Measurements from ENCODE around the gene CCSER2. TPM values are rescaled to one million over a fixed set of nuclear protein-coding genes. Genes with fewer than 3 reads are reported as not detected.
A peak's percentile ranks its signal among the peaks of the same experiment; 100 is the strongest.

Gene CCSER2
- total RNA-seq, 1 donor from 2014 or later, result 80.2 TPM

- Mint-ChIP-seq H3K27me3 (ENCODE audit: unreplicated experiment) (no peaks in the 10 kb centered on the region), H3K4me3 (ENCODE audit: unreplicated experiment) (no peak overlapping the region), H3K27ac (ENCODE audit: unreplicated experiment) (no peak overlapping the region), H3K9me3 (ENCODE audit: unreplicated experiment) (no peaks in the 10 kb centered on the region), H3K4me1 (ENCODE audit: unreplicated experiment) (no peaks in the 10 kb centered on the region), H3K36me3 (ENCODE audit: low read depth, unreplicated experiment) (peaks cover under 1% of the 10 kb centered on the region)
- no peak for TF ChIP-seq CTCF (IDR thresholded peaks at IDR 0.05; ENCODE audit: unreplicated experiment)
- no peak for DNase-seq (ENCODE audit: low spot score)
Observed at GRCh38 chr10:84375881-84376280, 47.5 kb downstream of the CCSER2 start.

GRCh38 chr10:84388148-84388547, 59.8 kb downstream of the CCSER2 start:
- DNase-seq (ENCODE audit: low spot score), result no peak
- Mint-ChIP-seq H3K36me3 (ENCODE audit: low read depth, unreplicated experiment) (peaks cover 59% of the 10 kb centered on the region), H3K27ac (ENCODE audit: unreplicated experiment) (no peak overlapping the region), H3K9me3 (ENCODE audit: unreplicated experiment) (no peaks in the 10 kb centered on the region), H3K27me3 (ENCODE audit: unreplicated experiment) (peaks cover 6% of the 10 kb centered on the region), H3K4me1 (ENCODE audit: unreplicated experiment) (no peaks in the 10 kb centered on the region), H3K4me3 (ENCODE audit: unreplicated experiment) (peak overlapping the region; percentile 18)
- TF ChIP-seq CTCF (IDR thresholded peaks at IDR 0.05; ENCODE audit: unreplicated experiment), result no peak

- no peaks in the 10 kb centered on the region for H3K9me3 Mint-ChIP-seq (ENCODE audit: unreplicated experiment)
- H3K4me1 Mint-ChIP-seq (ENCODE audit: unreplicated experiment), result no peaks in the 10 kb centered on the region
- no peak overlapping the region for H3K27ac Mint-ChIP-seq (ENCODE audit: unreplicated experiment)
- H3K36me3 Mint-ChIP-seq (ENCODE audit: low read depth, unreplicated experiment), result peaks cover 48% of the 10 kb centered on the region
- peaks cover 2% of the 10 kb centered on the region for H3K27me3 Mint-ChIP-seq (ENCODE audit: unreplicated experiment)
- no peak overlapping the region for H3K4me3 Mint-ChIP-seq (ENCODE audit: unreplicated experiment)
- TF ChIP-seq CTCF (IDR thresholded peaks at IDR 0.05; ENCODE audit: unreplicated experiment), result no peak
- DNase-seq (ENCODE audit: low spot score), result no peak
Observed at GRCh38 chr10:84390364-84390763, 62.0 kb downstream of the CCSER2 start.

- Mint-ChIP-seq H3K9me3 (ENCODE audit: unreplicated experiment) (no peaks in the 10 kb centered on the region), H3K27me3 (ENCODE audit: unreplicated experiment) (peaks cover 2% of the 10 kb centered on the region), H3K36me3 (ENCODE audit: low read depth, unreplicated experiment) (peaks cover 48% of the 10 kb centered on the region), H3K4me1 (ENCODE audit: unreplicated experiment) (no peaks in the 10 kb centered on the region), H3K4me3 (ENCODE audit: unreplicated experiment) (no peak overlapping the region), H3K27ac (ENCODE audit: unreplicated experiment) (no peak overlapping the region)
- no peak for DNase-seq (ENCODE audit: low spot score)
- TF ChIP-seq CTCF (IDR thresholded peaks at IDR 0.05; ENCODE audit: unreplicated experiment), result no peak
Observed at GRCh38 chr10:84391326-84391725, 62.9 kb downstream of the CCSER2 start.

- H3K27ac Mint-ChIP-seq (ENCODE audit: unreplicated experiment), result no peak overlapping the region
- no peak for TF ChIP-seq CTCF (IDR thresholded peaks at IDR 0.05; ENCODE audit: unreplicated experiment)
- no peak overlapping the region for H3K4me3 Mint-ChIP-seq (ENCODE audit: unreplicated experiment)
- no peaks in the 10 kb centered on the region for H3K9me3 Mint-ChIP-seq (ENCODE audit: unreplicated experiment)
- peaks cover 5% of the 10 kb centered on the region for H3K4me1 Mint-ChIP-seq (ENCODE audit: unreplicated experiment)
- peaks cover 2% of the 10 kb centered on the region for H3K27me3 Mint-ChIP-seq (ENCODE audit: unreplicated experiment)
- peaks cover 42% of the 10 kb centered on the region for H3K36me3 Mint-ChIP-seq (ENCODE audit: low read depth, unreplicated experiment)
- no peak for DNase-seq (ENCODE audit: low spot score)
Observed at GRCh38 chr10:84392181-84392580, 63.8 kb downstream of the CCSER2 start.
